ENCODE data around the gene RALGPS1.

The RALGPS1 gene

DNA sequence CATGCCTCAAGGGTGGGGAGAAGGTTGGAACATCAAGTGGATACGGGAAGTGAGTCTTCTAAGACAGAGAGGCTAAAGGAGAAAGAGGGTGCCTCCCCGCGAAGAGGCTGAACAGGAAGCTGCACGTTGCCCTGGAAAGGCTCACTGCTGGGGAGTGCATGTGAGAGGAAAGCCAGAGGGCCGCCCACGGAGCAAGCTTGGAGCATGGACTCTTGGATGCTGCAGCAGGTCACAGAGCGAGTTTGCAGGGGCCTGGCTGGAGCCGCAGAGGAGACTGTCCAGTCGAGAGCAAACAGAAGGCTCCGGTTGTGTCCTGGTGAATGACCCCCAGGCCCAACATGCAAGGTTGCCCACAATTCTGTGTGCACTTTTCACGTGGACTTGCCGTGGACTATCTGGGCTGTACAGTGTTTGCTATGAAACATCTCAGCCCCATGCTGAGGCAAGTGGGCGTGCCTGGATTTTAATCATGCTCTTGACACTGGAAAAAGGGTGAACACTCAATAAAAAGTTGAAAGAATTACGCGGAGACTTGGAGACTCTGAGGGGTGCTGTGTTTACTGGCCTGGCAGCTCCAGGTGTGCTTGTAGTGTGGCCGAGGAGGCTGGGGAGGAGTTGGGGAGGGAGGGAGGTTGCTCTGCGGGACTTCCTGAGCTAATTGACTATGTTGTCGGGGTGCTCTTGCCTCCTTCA is 295.5 kb downstream of the RALGPS1 start:
- no peak for DNase-seq

DNA sequence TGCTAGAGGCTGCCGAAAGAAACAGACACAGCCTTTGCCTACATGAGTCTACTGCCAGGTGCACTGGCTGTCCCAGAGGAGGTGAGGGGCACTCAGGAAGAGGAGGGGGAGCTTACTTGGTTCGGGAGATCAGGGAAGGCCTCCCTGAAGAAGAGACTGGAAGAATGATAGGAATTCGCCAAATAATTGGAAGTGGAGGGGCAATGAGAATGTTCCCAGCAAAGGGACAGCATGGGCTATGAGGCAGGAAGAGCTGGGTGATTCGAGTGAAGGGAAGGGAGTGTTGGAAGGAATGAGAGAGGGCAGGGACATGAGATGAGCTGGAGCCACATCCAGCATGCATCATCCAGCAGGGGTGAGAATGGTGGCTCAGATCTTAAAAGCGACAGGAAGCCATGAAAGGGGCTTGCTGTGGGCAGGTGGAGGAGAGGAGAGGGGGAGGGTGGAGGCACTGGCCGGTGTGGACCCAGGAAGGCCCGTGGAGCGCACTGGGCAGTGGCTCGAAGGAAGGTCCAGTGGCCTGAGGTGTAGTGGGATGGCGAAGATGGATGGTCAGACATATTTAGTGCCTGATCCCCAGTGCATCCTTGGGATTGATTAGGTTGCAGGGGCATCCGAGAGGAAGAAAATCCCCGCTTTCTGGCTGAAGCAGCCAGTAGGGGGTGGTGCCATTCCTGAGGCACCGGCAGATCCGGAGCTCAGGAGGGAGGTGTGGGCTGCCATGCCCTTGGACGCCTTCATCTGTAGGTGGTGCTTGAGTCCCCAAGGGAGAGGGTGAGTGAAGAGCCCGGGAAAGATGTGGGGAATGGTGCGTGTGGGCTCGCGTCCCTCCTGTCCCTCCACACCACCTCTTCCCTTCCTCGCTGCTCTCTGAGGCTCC is 296.5 kb downstream of the RALGPS1 start:
- no peak for DNase-seq

DNA sequence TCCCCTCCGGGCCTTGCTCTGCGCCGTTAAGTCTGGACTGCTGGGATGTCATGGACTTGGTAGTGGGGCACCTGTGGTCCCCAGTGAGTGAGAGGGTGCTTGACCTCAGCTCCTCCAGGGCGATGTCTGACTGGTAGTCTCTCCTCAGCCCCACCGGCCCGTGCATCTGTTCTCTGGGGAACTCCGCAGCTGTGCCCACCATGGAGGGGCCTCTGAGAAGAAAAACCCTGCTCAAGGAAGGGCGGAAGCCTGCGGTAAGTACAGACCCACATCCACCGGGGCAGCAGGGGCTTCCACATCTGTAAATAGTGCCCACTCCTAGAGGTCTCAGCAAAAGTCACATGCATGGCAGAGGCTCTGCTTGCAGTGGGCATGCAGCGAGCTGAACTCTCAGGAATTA is 297.4 kb downstream of the RALGPS1 start:
- DNase-seq: no peak

DNA sequence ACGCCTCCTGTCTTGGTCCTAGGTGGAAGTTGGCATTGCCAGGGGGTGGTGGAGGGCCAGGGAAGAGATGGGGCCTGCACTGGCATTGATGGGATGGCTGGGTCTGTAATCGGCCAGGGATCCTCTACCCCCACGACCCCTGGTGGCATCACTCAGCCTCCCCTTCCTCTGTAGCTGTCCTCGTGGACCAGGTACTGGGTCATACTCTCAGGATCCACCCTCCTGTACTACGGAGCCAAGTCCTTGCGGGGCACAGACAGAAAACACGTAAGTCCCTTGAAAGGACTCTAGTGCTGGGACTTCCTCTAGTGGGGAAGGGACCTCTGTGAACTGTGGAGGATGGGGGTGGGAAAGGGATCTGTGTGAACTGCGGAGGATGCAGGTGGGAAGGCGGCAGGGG is 297.9 kb downstream of the RALGPS1 start:
- DNase-seq: no peak

DNA sequence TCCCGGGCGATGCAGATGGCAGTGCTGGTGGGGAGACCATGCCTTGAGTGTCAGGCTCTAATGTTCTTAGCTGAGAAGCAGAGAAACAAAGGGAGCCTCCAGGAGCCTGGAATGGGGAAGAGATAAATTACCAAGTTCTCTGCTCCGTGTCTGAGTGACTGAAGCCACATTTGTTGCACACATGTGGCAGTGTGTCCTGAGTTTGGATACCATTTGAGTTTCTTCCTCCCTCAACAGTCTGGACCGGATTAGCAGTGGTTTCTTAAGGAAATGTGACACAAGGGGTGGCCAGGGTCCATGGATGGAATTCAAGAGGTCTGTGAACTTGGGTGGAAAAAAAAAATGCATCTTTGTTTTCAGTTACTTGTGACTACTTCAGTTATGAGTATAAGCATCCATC is 299.3 kb downstream of the RALGPS1 start:
- no peak for DNase-seq

DNA sequence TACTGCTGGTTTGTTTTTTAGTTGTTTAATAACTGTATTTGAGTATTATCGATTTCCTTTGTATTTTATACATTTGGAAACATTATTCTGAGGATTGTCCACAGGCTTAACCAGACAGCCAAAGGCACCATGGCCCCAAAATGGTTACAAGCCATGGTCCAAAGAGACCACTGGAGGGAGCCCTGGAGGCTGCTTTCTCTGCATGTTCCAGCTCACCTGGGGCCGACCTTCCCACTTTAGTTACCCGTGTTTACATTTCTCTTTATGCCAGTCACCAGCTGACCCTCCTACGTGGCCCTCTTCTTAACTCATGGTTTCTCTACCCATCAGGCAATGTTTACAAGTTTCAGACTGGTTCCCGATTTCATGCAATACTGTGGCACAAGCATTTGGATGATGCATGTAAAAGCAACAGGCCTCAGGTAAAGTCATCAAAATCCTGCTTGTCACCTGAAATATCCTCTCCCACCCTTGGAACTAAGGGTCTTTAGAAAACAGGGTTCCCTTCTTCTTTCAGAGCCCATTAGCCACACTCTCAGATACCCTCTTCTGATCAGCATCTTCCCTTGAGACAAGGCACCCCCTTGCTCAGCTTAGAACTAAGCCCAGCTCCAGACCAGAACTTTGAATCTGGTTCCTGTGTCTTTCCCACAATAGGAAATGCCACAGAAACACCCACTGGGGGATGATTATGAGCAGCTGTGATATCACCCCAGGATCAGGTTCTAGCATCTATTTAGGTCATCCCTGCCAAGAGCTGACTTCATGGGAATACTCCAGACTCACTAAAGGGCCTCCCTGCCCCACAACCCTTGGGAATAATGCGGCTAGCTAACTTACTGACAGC is 300.1 kb downstream of the RALGPS1 start:
- DNase-seq: peak; percentile 59

DNA sequence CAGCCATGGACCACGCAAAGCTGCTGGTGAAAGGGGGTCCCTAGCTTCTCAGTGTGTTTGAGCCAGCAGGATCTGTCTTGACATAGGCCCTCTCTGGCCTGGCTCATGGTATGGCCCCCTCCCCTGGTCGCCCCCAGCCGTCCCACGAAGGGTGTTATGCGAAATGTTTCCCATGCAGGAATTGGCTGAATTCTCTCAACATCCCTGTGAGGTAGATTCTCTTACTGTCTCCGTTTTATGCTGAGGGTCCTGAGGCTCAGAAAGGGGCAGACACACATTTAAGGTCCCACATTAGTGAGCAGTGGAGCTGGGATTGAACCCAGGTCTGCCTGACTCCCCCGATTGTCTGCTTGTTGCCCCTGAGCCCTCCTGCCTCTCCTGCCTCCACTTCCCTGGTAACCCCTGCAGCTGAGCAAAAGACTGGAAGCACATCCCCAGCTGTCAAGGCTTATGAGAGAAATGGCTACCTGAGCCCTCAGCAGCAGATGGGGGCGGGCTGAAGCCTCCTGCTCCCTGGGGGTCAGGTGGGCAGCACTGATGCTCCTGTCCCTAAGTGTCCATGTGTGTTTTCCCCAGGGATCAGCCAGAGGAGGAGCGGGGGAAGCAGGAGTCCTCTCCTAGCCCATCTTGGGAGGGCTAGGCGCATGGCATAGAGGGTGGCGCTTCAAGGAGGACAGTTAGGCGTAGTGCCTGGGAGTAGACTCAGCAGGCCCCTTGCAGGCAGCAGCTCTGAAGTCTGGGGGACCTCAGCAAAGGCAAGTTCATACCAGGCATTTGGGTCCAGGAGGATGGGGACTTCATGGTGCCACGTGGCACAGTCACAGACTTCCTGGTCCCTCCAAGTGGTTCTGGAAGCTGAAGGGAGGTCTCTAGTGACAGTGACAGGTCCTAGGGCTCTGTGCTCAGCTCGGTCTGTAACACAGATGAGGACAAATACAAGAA is 301.0 kb downstream of the RALGPS1 start:
- DNase-seq: no peak

DNA sequence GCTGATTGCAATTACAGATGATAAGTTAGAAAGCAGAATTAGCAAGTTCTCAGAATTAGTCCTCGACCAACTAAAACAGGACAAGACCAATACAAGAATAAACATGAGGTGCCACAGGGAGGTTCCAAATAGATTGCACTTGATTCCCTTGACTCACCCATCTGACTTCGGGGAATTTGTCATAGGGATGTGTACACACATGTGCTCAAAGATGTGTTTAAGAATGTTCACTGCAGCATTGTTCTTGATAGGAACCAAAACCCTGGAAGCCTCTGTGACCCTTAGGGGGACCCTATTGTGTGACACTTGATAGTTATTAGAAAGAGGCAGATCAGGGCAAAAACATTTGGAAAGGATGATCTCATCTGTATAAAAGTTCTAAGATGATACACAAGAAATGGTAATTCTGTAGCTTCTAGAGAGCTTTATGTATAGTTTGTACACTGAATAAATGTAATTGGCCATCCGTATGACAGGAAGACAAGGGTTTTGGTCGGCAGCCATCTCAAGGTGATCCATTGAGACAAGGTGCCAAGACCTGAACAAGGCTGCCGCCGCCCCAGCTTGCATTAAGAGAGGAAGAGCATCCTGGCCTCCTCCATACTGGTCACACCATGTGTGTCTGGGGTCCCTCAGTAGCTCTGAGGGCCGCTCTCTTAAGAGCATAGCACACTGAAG is 301.8 kb downstream of the RALGPS1 start:
- no peak for DNase-seq

DNA sequence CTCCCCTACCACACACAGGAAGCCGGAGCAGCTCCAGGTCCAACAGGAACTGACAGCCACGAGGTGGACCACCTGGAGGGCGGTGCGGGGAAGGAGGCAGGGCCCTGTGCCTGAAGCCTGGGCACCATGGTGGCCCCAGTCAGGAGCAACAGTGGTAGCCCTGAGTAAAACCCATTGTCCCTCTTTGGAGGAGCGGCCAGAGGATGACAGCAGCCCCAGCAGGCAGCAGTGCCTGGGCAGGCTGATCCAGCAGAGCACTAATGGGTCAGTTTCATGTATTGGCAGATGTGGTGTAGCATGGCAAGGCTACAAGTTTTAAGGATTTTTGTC is 302.3 kb downstream of the RALGPS1 start:
- DNase-seq: no peak

DNA sequence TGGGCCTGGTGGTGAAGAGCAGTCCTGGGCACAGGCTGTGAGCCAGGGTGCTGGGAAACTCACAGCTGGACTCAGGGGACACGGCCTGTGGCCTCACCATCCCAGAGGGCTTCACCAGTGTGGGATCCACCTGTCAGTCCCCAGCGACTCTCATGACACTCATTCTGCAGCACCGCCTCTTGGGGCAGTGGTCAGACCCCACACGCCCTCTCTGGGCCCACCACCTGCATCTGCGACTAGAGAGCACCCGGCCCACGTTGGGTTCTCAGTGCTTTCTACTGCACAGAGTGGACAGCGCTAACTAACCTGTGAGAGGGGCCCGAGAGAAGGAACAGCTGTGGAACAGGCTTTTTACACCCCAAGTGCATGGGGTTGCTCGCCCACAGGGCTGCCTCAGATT is 304.2 kb downstream of the RALGPS1 start:
- no peak for DNase-seq

DNA sequence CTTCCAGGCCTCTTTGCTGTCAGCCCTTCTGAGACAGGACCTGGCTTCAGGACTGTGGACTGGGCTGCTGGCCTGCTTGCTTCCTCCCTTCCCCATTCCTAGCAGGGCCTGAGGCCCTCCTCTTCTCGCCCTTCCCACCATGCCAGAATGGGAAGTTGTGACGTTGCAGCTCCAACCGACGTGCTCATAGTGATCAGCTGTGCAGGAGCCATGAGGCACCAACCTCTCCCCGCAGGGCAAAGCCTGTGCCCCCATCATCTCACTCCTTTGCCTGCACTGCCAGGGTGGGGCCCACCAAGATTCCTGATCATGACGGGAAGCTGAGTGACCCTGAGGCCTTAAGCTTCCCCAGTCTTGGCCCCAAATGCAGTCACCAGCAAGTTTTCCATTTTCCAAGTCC is 304.9 kb downstream of the RALGPS1 start:
- no peak for DNase-seq

DNA sequence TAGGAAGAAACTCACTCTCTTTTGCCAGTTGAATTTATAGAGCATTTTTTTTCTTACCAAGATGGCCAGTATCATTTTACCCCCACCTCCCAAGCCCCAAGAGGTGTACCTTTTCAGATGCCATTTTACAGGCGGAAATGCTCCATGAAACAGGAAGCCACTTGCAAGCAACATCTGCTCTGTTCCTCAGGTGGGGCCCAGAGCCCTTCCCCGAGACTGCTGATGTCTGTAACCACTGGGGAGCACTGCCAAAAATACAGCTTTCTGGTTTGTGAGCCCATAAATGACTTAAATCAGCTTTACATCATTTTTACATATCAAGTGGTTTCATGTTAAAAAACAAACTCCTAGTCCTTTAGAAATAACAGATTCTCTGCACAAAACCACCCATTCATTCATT is 307.1 kb downstream of the RALGPS1 start:
- DNase-seq: no peak

DNA sequence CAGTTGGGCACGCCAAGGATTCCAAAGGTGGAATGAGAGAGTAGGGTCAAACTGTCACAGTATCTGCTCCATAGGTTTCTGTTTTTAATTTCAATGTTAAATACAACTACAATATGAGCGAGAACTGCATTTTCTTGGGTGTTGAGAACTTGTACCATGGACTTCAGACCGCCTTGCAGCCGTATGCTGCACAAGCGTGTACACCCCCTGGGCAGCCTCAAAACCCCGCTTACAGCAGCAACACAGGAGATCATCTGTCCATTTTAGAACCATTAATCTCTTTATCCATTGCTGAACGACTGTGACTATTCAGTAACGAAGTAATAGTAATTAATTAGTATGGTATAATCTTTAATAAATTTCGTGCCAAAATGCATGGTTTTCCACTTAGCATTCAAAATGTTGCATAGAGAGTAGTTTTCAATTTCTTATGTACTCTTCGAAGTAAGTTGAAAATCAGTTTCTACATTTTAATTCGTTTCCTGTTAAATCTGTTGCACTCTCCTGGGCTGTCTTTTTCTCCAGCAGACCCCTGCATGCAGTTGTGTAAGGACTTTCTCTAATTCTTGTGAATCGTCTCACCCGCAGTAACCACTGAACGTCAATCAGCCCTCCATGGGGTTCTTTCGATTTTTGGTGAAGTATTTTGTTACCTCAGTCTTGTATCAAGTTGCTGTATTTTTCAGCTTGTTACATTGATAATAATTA is 308.0 kb downstream of the RALGPS1 start:
- DNase-seq: no peak

DNA sequence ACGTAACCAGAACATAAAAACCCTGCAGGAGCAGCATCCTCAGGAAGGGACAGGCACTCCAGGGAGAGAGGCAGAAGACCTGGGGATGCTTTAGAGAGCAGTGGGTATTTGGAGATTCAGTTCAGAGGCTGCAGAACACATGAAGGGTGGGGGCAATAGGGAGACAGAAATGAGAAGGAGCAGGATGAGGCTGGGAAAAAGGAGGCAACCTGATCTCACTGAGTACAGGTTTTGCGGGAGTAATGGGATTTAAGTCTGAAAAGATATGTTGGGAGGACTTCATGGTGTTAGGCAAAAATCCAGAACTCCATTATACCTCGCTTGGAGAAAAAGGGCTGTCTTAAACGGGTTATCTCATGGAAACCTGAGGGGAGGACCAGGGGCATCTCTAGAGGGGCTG is 308.7 kb downstream of the RALGPS1 start:
- DNase-seq: no peak

DNA sequence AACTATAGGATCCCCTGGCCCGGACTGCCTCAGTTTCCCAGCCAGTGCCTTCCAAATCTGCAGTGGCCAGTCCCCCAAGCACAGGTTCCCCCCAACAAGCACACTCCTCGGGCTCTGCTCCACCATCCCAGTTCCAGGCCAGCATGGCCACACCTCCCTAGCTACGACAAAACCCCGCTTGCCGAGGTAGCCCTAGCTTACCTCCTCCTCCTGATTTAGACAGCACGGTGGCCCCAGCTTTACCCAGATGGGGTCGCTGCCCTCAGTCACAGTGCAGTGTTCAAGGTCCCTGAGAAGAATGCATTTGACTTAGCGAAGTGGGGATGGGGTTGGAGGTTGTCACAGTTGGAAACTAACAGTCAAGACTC is 309.2 kb downstream of the RALGPS1 start:
- no peak for DNase-seq

DNA sequence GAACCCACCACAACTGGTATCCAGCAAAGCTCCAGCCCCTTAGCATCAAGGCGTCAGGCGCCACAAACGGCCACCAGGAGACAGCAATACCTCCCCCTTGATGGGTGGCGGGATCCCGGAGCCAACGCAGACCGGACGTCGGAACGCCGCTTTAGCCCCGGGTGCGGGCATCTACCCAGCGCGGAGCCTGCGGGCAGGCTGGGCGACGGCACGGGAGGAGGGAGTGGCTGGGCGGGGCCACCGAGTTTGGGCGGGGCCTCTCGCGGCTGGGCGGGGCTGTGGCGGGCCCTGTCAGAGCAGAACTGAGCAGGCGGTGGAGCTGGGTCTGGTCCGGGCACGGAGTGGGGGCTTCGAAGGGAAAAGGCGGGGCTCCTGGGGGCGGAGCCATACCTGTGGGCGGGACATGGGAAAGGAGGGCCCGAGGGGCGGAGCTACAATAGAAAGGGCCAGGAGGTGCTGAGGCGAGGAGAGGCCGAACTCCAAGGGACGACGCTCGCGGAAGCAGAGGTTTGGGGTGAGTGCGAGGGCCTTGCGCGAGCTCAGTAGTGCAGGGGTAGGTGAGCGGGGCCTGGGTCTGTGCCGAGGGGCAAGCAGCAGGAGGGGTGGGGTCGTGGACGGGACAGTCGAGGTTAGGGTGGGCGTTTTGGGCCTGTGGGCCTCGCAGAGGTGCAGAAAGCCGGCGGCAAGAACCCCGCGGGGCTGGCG is 309.7 kb downstream of the RALGPS1 start:
- peak; percentile 84 for DNase-seq

DNA sequence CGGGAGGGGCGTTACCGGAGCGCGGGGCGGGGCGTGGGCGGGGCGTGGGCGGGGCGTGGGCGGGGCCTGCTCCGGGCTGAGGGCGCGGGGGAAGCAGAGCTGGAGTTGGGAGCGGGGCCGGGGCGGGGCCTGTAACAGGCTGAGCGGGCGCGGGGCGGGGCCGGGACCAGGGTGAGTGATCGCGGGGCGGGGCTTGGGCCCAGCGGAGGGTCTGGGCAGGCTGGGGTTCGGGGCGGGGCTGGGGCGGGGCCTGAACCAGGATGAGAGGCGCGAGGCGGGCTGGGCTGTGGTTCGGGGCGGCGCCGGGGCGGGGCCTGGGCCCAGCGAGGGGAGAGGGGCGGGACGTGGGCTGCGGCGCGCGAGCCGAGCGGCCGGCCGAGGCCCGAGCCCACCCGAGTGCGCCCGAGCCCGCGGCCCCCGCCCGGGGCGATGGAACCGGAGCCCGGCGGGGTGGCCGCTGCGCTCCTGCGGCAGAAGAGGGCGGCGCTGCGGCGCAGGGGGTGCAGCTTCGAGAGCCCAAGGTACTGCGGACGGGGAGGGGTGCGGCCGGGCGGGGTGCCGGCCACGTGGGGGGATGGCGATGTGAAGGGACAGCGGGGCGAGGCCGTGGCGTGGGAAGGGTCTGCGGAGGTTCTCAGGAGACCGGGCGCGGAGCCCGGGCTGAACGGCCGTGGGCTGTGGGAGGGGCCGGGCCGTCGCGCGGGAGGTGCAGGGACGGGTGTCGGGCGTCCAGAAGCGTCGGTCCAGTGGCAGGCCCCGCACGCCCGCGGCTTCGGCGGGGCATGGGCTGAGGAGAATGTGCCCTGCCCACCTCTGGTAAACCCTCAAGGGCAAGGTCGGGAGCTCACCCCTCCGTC is 310.5 kb downstream of the RALGPS1 start:
- peak; percentile 94 for DNase-seq

DNA sequence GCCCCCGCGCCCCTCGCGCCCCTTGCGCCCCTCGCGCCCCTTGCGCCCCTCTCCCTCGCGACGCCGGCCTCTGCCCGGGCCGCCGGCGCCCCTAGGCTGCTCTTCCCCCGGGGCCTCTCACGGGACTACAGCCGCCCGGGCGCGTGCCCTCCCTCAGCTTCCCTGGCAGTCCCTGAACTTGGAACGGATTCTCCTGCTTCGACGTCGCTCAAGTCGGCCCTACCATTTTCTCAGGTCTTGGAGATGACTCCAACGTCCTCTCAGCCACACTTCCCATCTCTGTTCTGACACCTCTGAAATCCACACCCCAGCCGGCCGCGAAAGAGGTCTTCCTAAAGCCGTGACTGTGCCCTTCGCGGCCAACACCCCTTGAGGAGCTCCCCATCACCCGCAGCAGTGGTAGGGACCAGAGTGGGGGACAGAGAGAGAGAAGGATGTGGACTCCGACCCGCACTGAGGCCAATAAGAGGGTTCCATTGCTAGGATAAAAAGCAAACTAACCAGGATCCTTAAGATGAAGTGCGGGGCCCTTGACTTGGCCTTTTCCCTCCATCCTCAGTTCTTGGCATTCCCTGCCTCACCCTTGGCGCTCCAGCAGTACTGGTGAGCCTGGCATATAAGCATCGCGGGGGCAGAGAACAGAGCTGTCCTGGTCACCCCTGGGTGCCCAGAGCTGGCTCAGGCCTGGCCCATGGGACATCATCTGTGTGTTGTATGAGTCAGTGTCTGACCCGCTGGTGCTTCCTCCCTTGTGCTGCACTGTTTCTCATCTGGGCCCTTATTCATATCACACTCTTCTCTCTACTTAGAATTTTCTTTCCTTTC is 311.4 kb downstream of the RALGPS1 start:
- DNase-seq: no peak

All from activated CD8-positive, alpha-beta memory T cell treated with anti-CD3 and anti-CD28 coated beads, Interleukin-2, amount 50 U/mL, for 4 hours (primary cell).